Natural killer cell (primary cell): Measurements from ENCODE around the gene GTF3C1. TPM values are rescaled to one million over a fixed set of nuclear protein-coding genes. Genes with fewer than 3 reads are reported as not detected.

Experiments
- ATAC-seq, 3 donors: fragments of 150-1000 bp in 2 of 3; fragments of 200-7000 bp in 1 of 3; cut with Tn5 transposase; 1 replicate in 1 of 3; 2 replicates in 2 of 3; pipeline ENCODE4 v1.10.0; 2021; ENCODE audit warnings: mild to moderate bottlenecking in 2 of 3, moderate library complexity in 2 of 3
- DNase-seq, 2 donors: peaks; one replicate each; pipeline versions ENCODE4 v3.0.0 to v3.0.0-alpha.2; 2013 to 2021; ENCODE audit warnings: mixed read lengths in 1 of 2
- H3K27ac ChIP-seq: one replicate; pipeline ENCODE4 v1.5.1; 2013; ENCODE audit warnings: mild to moderate bottlenecking, low read length
- H3K27me3 ChIP-seq: one replicate; pipeline ENCODE4 v1.6.1; 2013; ENCODE audit warnings: low read length; ENCODE audit not compliant: control insufficient read depth, insufficient read depth
- H3K36me3 ChIP-seq: one replicate; pipeline ENCODE4 v1.6.1; 2013; ENCODE audit warnings: low read length; ENCODE audit not compliant: control insufficient read depth, insufficient read depth
- H3K4me1 ChIP-seq: one replicate; pipeline ENCODE4 v1.6.1; 2013; ENCODE audit warnings: low read length; ENCODE audit not compliant: control insufficient read depth, insufficient read depth
- H3K4me3 ChIP-seq: one replicate; pipeline ENCODE4 v1.5.1; 2013; ENCODE audit warnings: low read length
- H3K9me3 ChIP-seq: one replicate; pipeline ENCODE4 v1.6.1; 2013; ENCODE audit warnings: low read length; ENCODE audit not compliant: control insufficient read depth, insufficient read depth
- H3K27ac Mint-ChIP-seq, 2 donors: one replicate each; pipeline ENCODE4 v1.8.0; 2022; ENCODE audit warnings: mild to moderate bottlenecking in 2 of 2, mixed read lengths in 2 of 2, moderate library complexity in 1 of 2
- H3K27me3 Mint-ChIP-seq, 2 donors: one replicate each; pipeline ENCODE4 v1.8.0; 2022; ENCODE audit warnings: low read depth in 2 of 2, mixed read lengths in 2 of 2
- H3K36me3 Mint-ChIP-seq: one replicate; pipeline ENCODE4 v1.8.0; 2022; ENCODE audit warnings: mixed read lengths
- H3K4me1 Mint-ChIP-seq, 2 donors: one replicate each; pipeline ENCODE4 v1.8.0; 2022; ENCODE audit warnings: mixed read lengths in 2 of 2
- H3K4me3 Mint-ChIP-seq: one replicate; pipeline ENCODE4 v1.8.0; 2022; ENCODE audit warnings: mild to moderate bottlenecking, moderate library complexity, mixed read lengths
- H3K9me3 Mint-ChIP-seq, 2 donors: one replicate each; pipeline ENCODE4 v1.8.0; 2022; ENCODE audit warnings: mixed read lengths in 2 of 2
- CTCF ChIP-seq: fragments of 200-600 bp; IDR thresholded peaks from one replicate; pipeline ENCODE4 v1.8.0; 2022; ENCODE audit warnings: antibody characterized with exemption
- WGBS: methylation state at CpG from one replicate; pipeline ENCODE4 v1.1.7; 2013; ENCODE audit warnings: missing lambda C conversion rate; ENCODE audit not compliant: insufficient coverage; 5-methylcytosine and 5-hydroxymethylcytosine counted together
- intact Hi-C: fragments of 100-400 bp; cut with micrococcal nuclease; formaldehyde crosslinking; loops from one replicate; pipeline ENCODE4 v1.14.2; 2022
- total RNA-seq, 4 donors: library from RNA; stranded (reverse); fragments of 120-200 nt in 1 of 4; gene quantifications; one replicate each; pipeline versions ENCODE4 v1.2.3 to v1.2.4, GENCODE V29; 2013 to 2022

Gene GTF3C1
- total RNA-seq, 3 donors from 2014 or later (not counting 1 experiment from before 2014, with no cell fraction given): 111 to 160 (median 125) TPM

- Histone ChIP-seq H3K4me3 (no peak overlapping the region), H3K27me3 (no peaks in the 10 kb centered on the region), H3K27ac (no peak overlapping the region), H3K36me3 (peaks cover 78% of the 10 kb centered on the region), H3K4me1 (peaks cover 2% of the 10 kb centered on the region), H3K9me3 (no peaks in the 10 kb centered on the region)
- intact Hi-C loops: no loop called here
- ATAC-seq: no peak
- H3K9me3 Mint-ChIP-seq: no peaks in the 10 kb centered on the region
- WGBS: 96% methylated on average over 9 of the region's 9 CpGs
- DNase-seq: no peak
- H3K27ac Mint-ChIP-seq: peak overlapping the region in 1 of 2 donors; percentile 26
- H3K36me3 Mint-ChIP-seq: peaks cover 21% of the 10 kb centered on the region
- no peak for TF ChIP-seq CTCF
- H3K27me3 Mint-ChIP-seq: no peaks in the 10 kb centered on the region
- H3K4me3 Mint-ChIP-seq: no peak overlapping the region
- peaks cover 0 to under 1% of the 10 kb centered on the region in 2 donors for H3K4me1 Mint-ChIP-seq
Observed at GRCh38 chr16:27498031-27498825, 51.5 kb downstream of the GTF3C1 start.

GRCh38 chr16:27495191-27495590, 54.5 kb downstream of the GTF3C1 start:
- peaks cover 68% of the 10 kb centered on the region for H3K36me3 ChIP-seq
- no peak overlapping the region for H3K4me3 ChIP-seq
- H3K27ac Mint-ChIP-seq: no peak overlapping the region
- H3K27ac ChIP-seq: no peak overlapping the region
- H3K4me1 Mint-ChIP-seq: peaks cover 25 to 27% of the 10 kb centered on the region in 2 donors
- no peaks in the 10 kb centered on the region for H3K9me3 Mint-ChIP-seq
- no peaks in the 10 kb centered on the region for H3K27me3 ChIP-seq
- no peak overlapping the region for H3K4me3 Mint-ChIP-seq
- intact Hi-C loops: no loop called here
- whole genome bisulfite sequencing: 97% methylated on average over 13 of the region's 13 CpGs
- DNase-seq: no peak
- H3K9me3 ChIP-seq: no peaks in the 10 kb centered on the region
- no peak for ATAC-seq
- H3K36me3 Mint-ChIP-seq: peaks cover 21% of the 10 kb centered on the region
- TF ChIP-seq CTCF: no peak
- no peaks in the 10 kb centered on the region for H3K27me3 Mint-ChIP-seq
- H3K4me1 ChIP-seq: peaks cover 25% of the 10 kb centered on the region

- intact Hi-C loops: no loop called here
- Mint-ChIP-seq H3K27ac (peak overlapping the region; percentile 97 to 99), H3K27me3 (no peaks in the 10 kb centered on the region), H3K36me3 (peaks cover 15% of the 10 kb centered on the region), H3K4me1 (peaks cover 25 to 27% of the 10 kb centered on the region in 2 donors), H3K9me3 (no peaks in the 10 kb centered on the region), H3K4me3 (peak overlapping the region; percentile 86)
- Histone ChIP-seq H3K27ac (peak overlapping the region; percentile 80), H3K4me1 (peaks cover 25% of the 10 kb centered on the region), H3K27me3 (no peaks in the 10 kb centered on the region), H3K36me3 (peaks cover 70% of the 10 kb centered on the region), H3K9me3 (no peaks in the 10 kb centered on the region), H3K4me3 (no peak overlapping the region)
- 77% methylated on average over 5 of the region's 11 CpGs for WGBS
- peak; percentile 24 to 35 (median 35) for ATAC-seq
- no peak for DNase-seq
- no peak for TF ChIP-seq CTCF
Observed at GRCh38 chr16:27492588-27492979, 57.1 kb downstream of the GTF3C1 start.
